ENCODE measurements around the gene DDX42. TPM values are rescaled to one million over a fixed set of nuclear protein-coding genes. Genes with fewer than 3 reads are reported as not detected.

Gene DDX42
- total and polyA plus RNA-seq, 9 donors: 72.5 to 138 (median 104) TPM

DNA sequence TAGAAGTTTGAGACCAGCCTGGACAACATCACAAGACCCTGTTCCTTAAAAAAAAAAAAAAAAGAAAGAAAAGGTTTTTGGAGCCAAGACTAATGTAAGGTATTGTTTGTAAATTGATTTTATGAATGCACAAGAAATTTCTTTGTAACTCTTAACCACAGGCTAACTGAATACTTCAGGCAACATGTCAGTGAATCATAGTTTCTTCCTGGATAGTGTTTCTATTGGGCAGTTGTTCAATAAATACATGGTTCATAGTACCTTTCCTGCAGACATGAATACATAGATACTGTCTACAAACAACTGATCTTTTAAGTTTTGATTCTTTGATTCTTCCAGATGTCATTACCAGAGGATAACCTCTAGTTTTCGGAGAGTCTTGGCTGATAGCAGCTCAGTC, 11.6 kb downstream of the DDX42 start:
- TF ChIP-seq POLR2A (IDR thresholded peaks at IDR 0.05): no peak
- no peak for TF ChIP-seq EP300 (IDR thresholded peaks at IDR 0.05)
- no peak for TF ChIP-seq CTCF (IDR thresholded peaks at IDR 0.05)
- no peak for DNase-seq
- no peaks in the 10 kb centered on the region for H3K9me3 ChIP-seq
- H3K4me3 ChIP-seq: no peak overlapping the region
- H3K4me1 ChIP-seq (ENCODE audit: insufficient read depth): peaks cover 1% of the 10 kb centered on the region
- no peaks in the 10 kb centered on the region for H3K36me3 ChIP-seq
- intact Hi-C loops (cut with DNase I): no loop called here
- 21 to 43% (median 36%) methylated on average over 1 of the region's 1 CpG for WGBS, 3 donors
- no peak overlapping the region for H3K27ac ChIP-seq
- H3K27me3 ChIP-seq: no peaks in the 10 kb centered on the region

DNA sequence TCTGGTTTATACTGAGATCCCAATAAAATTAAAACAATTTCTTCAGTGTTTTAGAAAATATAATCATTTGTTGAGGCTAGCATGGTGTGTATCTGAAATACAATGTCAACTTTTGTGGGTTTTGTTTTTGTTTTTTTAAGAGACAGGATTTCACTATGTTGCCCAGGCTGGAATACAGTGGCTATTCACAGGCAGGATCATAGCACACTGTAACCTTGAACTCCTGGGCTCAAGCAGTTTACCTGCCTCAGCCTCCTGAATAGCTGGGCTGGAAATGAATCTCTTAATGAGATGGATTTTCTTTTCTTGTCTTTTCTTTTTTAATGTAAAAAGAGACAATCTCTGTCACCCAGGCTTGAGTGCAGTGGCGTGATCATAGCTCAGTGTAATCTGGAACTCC, 12.1 kb downstream of the DDX42 start:
- 91 to 94% (median 93%) methylated on average over 1 of the region's 1 CpG for WGBS, 3 donors
- Histone ChIP-seq H3K27ac (no peak overlapping the region), H3K27me3 (no peaks in the 10 kb centered on the region), H3K4me3 (no peak overlapping the region), H3K9me3 (no peaks in the 10 kb centered on the region), H3K4me1 (ENCODE audit: insufficient read depth) (peaks cover 1% of the 10 kb centered on the region), H3K36me3 (no peaks in the 10 kb centered on the region)
- intact Hi-C loops (cut with DNase I): no loop called here
- no peak for TF ChIP-seq CTCF (IDR thresholded peaks at IDR 0.05)
- no peak for DNase-seq

DNA sequence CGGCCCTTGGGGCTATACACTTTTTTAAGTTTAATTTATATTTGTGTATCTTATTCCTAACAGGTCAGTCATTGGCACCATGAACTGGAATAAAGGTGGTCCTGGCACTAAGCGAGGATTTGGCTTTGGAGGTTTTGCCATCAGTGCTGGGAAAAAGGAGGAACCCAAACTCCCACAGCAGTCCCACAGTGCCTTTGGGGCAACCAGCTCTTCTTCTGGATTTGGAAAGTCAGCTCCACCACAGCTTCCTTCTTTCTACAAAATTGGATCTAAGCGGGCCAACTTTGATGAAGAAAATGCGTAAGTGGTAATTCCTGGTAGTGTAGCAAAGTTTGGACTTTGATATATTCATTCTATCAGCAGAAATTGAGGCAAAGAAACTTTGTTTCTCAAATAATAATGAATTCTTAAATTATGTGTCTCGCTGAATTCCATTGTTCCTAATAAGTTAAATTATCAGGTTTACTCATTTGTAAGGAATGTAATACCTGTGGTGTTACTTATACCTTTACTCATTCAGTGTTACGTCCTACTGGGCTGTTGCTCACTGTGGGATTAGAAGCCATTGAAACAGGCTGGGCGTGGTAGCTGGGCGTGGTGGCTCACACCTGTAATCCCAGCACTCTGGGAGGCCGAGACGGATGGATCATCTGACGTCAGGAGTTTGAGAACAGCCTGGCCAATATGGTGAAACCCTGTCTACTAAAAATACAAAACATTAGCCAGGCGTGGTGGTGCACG, 13.2 kb downstream of the DDX42 start:
- TF ChIP-seq EP300 (IDR thresholded peaks at IDR 0.05) (no peak), POLR2A (IDR thresholded peaks at IDR 0.05) (no peak), CTCF (IDR thresholded peaks at IDR 0.05) (no peak)
- H3K27ac ChIP-seq: no peak overlapping the region
- intact Hi-C loops (cut with DNase I): no loop called here
- H3K4me1 ChIP-seq (ENCODE audit: insufficient read depth): peaks cover 1% of the 10 kb centered on the region
- H3K27me3 ChIP-seq: no peaks in the 10 kb centered on the region
- 95 to 97% (median 96%) methylated on average over 13 of the region's 13 CpGs for WGBS, 3 donors
- no peaks in the 10 kb centered on the region for H3K9me3 ChIP-seq
- no peak for DNase-seq
- H3K36me3 ChIP-seq: no peaks in the 10 kb centered on the region
- no peak overlapping the region for H3K4me3 ChIP-seq

- no peaks in the 10 kb centered on the region for H3K9me3 ChIP-seq
- 85 to 90% (median 89%) methylated on average over 6 of the region's 6 CpGs for WGBS, 3 donors
- no peaks in the 10 kb centered on the region for H3K4me1 ChIP-seq (ENCODE audit: insufficient read depth)
- intact Hi-C loops (cut with DNase I): no loop called here
- no peak for TF ChIP-seq POLR2A (IDR thresholded peaks at IDR 0.05)
- no peak for TF ChIP-seq EP300 (IDR thresholded peaks at IDR 0.05)
- TF ChIP-seq CTCF (IDR thresholded peaks at IDR 0.05): no peak
- H3K27ac ChIP-seq: no peak overlapping the region
- no peak overlapping the region for H3K4me3 ChIP-seq
- H3K27me3 ChIP-seq: no peaks in the 10 kb centered on the region
- DNase-seq: no peak
- no peaks in the 10 kb centered on the region for H3K36me3 ChIP-seq
Measured at GRCh38 chr17:63790057-63790456, 16.1 kb downstream of the DDX42 start.
